HEK293T (cell line): ENCODE data around the gene USO1.

Experiments used
- CTCF ChIA-PET: fragments of 350-600 bp; formaldehyde crosslinking; extraction: SDS; loops from one replicate; lab custom pipeline; 2021; ENCODE audit warnings: antibody characterized with exemption, inconsistent platforms; lab: Yijun Ruan, JAX
- POLR2A ChIA-PET: fragments of 350-600 bp; formaldehyde crosslinking; extraction: SDS; loops from one replicate; lab custom pipeline; 2020; ENCODE audit warnings: antibody characterized with exemption, inconsistent platforms; lab: Yijun Ruan, JAX
- DNase-seq: peaks from one replicate; pipeline ENCODE4 v3.0.0; 2012; ENCODE audit warnings: mixed read lengths; ENCODE audit errors: extremely low spot score
- ARNT ChIP-seq: fragments of 450-650 bp; IDR thresholded peaks from 2 replicates; pipeline ENCODE4 v1.6.1; 2017; ENCODE audit warnings: mild to moderate bottlenecking
- BHLHE40 ChIP-seq: fragments of 450-650 bp; IDR thresholded peaks from 2 replicates; pipeline ENCODE4 v1.6.1; 2016; ENCODE audit warnings: mild to moderate bottlenecking, moderate library complexity, borderline replicate concordance
- CTBP1 ChIP-seq: fragments of 450-650 bp; IDR thresholded peaks from 2 replicates; pipeline ENCODE4 v1.6.1; 2016; ENCODE audit warnings: borderline replicate concordance
- ELF4 ChIP-seq: fragments of 450-650 bp; IDR thresholded peaks from 2 replicates; pipeline ENCODE4 v1.6.1; 2017; ENCODE audit warnings: antibody characterized with exemption
- FOXA1 ChIP-seq: fragments of 450-650 bp; IDR thresholded peaks from 2 replicates; pipeline ENCODE4 v1.6.1; 2016; ENCODE audit warnings: mild to moderate bottlenecking
- FOXK2 ChIP-seq: fragments of 450-650 bp; IDR thresholded peaks from 2 replicates; pipeline ENCODE4 v1.6.1; 2016; ENCODE audit warnings: mild to moderate bottlenecking
- FOXM1 ChIP-seq: fragments of 450-650 bp; IDR thresholded peaks from 2 replicates; pipeline ENCODE4 v1.6.1; 2017; ENCODE audit warnings: mild to moderate bottlenecking, borderline replicate concordance
- HDGF ChIP-seq: fragments of 450-650 bp; IDR thresholded peaks from 2 replicates; pipeline ENCODE4 v1.6.1; 2017; ENCODE audit warnings: antibody characterized with exemption, borderline replicate concordance
- L3MBTL2 ChIP-seq: fragments of 450-650 bp; conservative IDR thresholded peaks from 2 replicates; pipeline ENCODE4 v1.6.1; 2016; ENCODE audit warnings: mild to moderate bottlenecking
- LEF1 ChIP-seq: fragments of 450-650 bp; IDR thresholded peaks from 2 replicates; pipeline ENCODE4 v1.6.1; 2017; ENCODE audit warnings: mild to moderate bottlenecking, borderline replicate concordance
- NFRKB ChIP-seq: fragments of 450-650 bp; IDR thresholded peaks from 2 replicates; pipeline ENCODE4 v1.6.1; 2016; ENCODE audit warnings: mild to moderate bottlenecking, moderate library complexity
- SP1 ChIP-seq: fragments of 450-650 bp; IDR thresholded peaks from 2 replicates; pipeline ENCODE4 v1.6.1; 2017
- SUZ12 ChIP-seq: fragments of 450-650 bp; IDR thresholded peaks from 2 replicates; pipeline ENCODE4 v1.6.1; 2016; ENCODE audit warnings: mild to moderate bottlenecking
- TARDBP ChIP-seq: fragments of 450-650 bp; IDR thresholded peaks from 2 replicates; pipeline ENCODE4 v1.6.1; 2016
- ZNF384 ChIP-seq: fragments of 450-650 bp; IDR thresholded peaks from 2 replicates; pipeline ENCODE4 v1.6.1; 2016
- TF ChIP-seq, protein P1 (sequence below): fragments of 450-650 bp; IDR thresholded peaks from 2 replicates; pipeline ENCODE4 v1.6.1; 2016

Gene USO1

GRCh38 chr4:75735525-75735924 lies 11.1 kb downstream of the USO1 start:
- CTCF ChIA-PET, result no interaction called here
- DNase-seq, result no peak
- POLR2A ChIA-PET, result no interaction called here
- TF ChIP-seq FOXM1, result no peak
- no peak for TF ChIP-seq SUZ12

DNA sequence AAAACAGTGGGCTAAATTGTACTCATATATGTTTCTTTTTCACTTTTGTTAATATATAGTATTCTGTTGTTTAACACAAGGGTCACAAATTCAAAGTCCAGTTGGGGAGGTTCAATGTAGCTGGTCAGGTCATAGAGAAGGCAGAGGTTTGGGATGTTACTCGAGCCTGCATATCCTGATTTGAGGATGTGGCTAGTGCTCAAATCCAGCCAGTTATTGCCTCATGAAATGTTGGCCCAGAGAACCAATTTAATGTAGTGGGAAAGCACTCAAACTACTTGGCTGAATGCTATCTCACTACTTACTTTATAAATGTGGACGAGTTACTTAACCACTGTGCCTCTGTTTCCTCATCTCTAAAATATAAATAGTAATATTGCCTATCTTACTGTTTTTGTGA lies 12.5 kb downstream of the USO1 start:
- DNase-seq, result no peak
- TF ChIP-seq LEF1 (no peak), SP1 (no peak), CTBP1 (no peak), TARDBP (no peak), HDGF (no peak), FOXA1 (no peak), FOXM1 (no peak), L3MBTL2 (no peak), BHLHE40 (no peak), ELF4 (no peak), SUZ12 (no peak), FOXK2 (no peak), NFRKB (no peak), ARNT (no peak), ZNF384 (no peak)
- TF ChIP-seq, protein P1, sequence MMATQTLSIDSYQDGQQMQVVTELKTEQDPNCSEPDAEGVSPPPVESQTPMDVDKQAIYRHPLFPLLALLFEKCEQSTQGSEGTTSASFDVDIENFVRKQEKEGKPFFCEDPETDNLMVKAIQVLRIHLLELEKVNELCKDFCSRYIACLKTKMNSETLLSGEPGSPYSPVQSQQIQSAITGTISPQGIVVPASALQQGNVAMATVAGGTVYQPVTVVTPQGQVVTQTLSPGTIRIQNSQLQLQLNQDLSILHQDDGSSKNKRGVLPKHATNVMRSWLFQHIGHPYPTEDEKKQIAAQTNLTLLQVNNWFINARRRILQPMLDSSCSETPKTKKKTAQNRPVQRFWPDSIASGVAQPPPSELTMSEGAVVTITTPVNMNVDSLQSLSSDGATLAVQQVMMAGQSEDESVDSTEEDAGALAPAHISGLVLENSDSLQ, result no peak
- CTCF ChIA-PET, result no interaction called here
- POLR2A ChIA-PET, result interaction anchor here (0.9 kb wide), 1 partner anchor 13 kb away, joined by 4 read pairs; the partner anchor contains the start of gene USO1

- TF ChIP-seq BHLHE40 (no peak), ELF4 (no peak), ARNT (no peak), FOXA1 (no peak), CTBP1 (no peak), FOXM1 (no peak), ZNF384 (no peak), L3MBTL2 (no peak), SP1 (no peak), LEF1 (no peak)
- TF ChIP-seq, protein P1, result no peak
- ChIA-PET CTCF (no interaction called here), POLR2A (no interaction called here)
- no peak for DNase-seq
Measured at GRCh38 chr4:75737398-75737797, 13.0 kb downstream of the USO1 start.

DNA sequence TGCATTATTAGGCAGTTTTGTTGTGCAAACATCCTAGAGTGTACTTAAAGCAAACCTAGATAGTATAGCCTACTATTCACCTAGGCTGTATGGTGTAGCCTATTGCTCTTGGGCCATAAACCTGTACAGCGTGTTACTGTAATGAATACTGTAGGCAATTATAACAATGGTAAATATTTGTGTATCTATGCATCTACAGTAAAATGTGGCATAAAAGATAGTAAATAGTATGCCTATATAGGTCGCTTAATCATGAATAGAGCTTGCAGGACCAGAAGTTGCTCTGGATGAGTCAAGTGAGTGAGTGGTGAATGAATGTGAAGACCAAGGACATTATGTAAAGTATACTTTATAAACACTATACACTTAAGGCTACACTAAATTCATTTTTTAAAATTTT lies 16.6 kb downstream of the USO1 start:
- POLR2A ChIA-PET, result interaction anchor here (1.9 kb wide), 1 partner anchor 16 kb away, joined by 9 read pairs; the partner anchor contains the start of gene USO1
- CTCF ChIA-PET, result no interaction called here
- TF ChIP-seq, protein P1, result no peak
- no peak for TF ChIP-seq ELF4
- no peak for TF ChIP-seq NFRKB
- TF ChIP-seq FOXM1, result no peak
- TF ChIP-seq SUZ12, result no peak
- TF ChIP-seq FOXK2, result no peak
- TF ChIP-seq BHLHE40, result no peak
- no peak for TF ChIP-seq HDGF
- no peak for TF ChIP-seq CTBP1
- no peak for TF ChIP-seq SP1
- TF ChIP-seq L3MBTL2, result no peak
- DNase-seq, result no peak

DNA sequence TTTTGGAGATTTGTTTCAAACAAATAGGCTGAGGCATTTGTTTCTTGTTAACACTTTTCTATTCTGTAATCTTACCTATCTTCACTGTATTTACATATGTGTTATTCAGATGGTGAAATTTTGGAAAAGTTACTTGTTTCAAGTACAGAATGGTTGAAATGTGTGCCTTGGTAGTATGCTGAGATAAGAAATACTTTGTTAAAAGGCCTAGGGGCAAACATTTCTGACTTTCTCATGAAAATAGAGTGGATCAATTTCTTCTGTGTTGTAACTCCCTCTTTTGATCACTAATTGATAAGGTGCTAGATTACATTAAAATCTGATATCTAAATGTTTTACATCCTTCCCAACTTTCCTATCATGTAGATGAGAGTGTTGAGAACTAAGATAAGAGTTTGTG lies 18.1 kb downstream of the USO1 start:
- POLR2A ChIA-PET, result no interaction called here
- CTCF ChIA-PET, result no interaction called here
- no peak for DNase-seq
- TF ChIP-seq LEF1, result no peak
- TF ChIP-seq ARNT, result no peak
- no peak for TF ChIP-seq CTBP1
- TF ChIP-seq SUZ12, result no peak
- TF ChIP-seq NFRKB, result no peak
- TF ChIP-seq FOXK2, result no peak
- no peak for TF ChIP-seq TARDBP
- TF ChIP-seq ZNF384, result no peak
- TF ChIP-seq FOXM1, result no peak
- TF ChIP-seq SP1, result no peak

GRCh38 chr4:75745161-75745560 lies 20.8 kb downstream of the USO1 start:
- TF ChIP-seq L3MBTL2 (no peak), ARNT (no peak), ELF4 (no peak), NFRKB (no peak), FOXM1 (no peak), BHLHE40 (no peak), HDGF (no peak), LEF1 (no peak)
- TF ChIP-seq, protein P1, result no peak
- DNase-seq, result no peak
- CTCF ChIA-PET, result interaction anchor here (0.9 kb wide), 1 partner anchor 103 kb away, joined by 3 read pairs; no protein-coding TSS in a partner anchor
- POLR2A ChIA-PET, result interaction anchor here (0.9 kb wide), 1 partner anchor 21 kb away, joined by 3 read pairs; the partner anchor contains the start of gene USO1
